OCI-LY3 (cell line): ENCODE measurements around the gene PRRT4.

Source experiments
- H2AFZ ChIP-seq: fragments of 200-600, 300-600 bp; shearing (Covaris generic); 2 replicates; pipeline ENCODE4 v1.6.0; 2014; ENCODE audit warnings: antibody characterized with exemption, low read depth, low read length
- H3K27ac ChIP-seq: fragments of 200-600, 300-600 bp; sonication (generic); 2 replicates; pipeline ENCODE4 v1.5.1; 2014; ENCODE audit warnings: mild to moderate bottlenecking, low read length, moderate library complexity, mixed read lengths
- H3K27me3 ChIP-seq: fragments of 200-600, 300-600 bp; sonication (generic); 2 replicates; pipeline ENCODE4 v1.6.1; 2014; ENCODE audit warnings: low read depth, low read length, mixed read lengths
- H3K36me3 ChIP-seq: fragments of 200-600, 300-600 bp; sonication (generic); replicated peaks from 2 replicates; pipeline ENCODE3; 2014; ENCODE audit warnings: low read depth, low read length, mixed read lengths
- H3K4me1 ChIP-seq: fragments of 300-600, 200-600 bp; sonication (generic); 2 replicates; pipeline ENCODE4 v1.6.1; 2014; ENCODE audit warnings: low read length, mixed read lengths
- H3K4me2 ChIP-seq: fragments of 200-600, 300-600 bp; sonication (generic); 2 replicates; pipeline ENCODE4 v1.6.1; 2014; ENCODE audit warnings: low read length, mixed read lengths
- H3K4me3 ChIP-seq: fragments of 300-600, 200-600 bp; sonication (generic); 2 replicates; pipeline ENCODE4 v1.5.1; 2014; ENCODE audit warnings: antibody characterized with exemption, mild to moderate bottlenecking, low read length, moderate library complexity
- H3K79me2 ChIP-seq: fragments of 300-600, 200-600 bp; shearing (Covaris generic); 2 replicates; pipeline ENCODE4 v1.6.1; 2014; ENCODE audit warnings: mild to moderate bottlenecking, low read length, mixed read lengths
- H3K9ac ChIP-seq: fragments of 300-600, 200-600 bp; shearing (Covaris generic); 2 replicates; pipeline ENCODE4 v1.6.0; 2014; ENCODE audit warnings: mild to moderate bottlenecking, low read length, moderate library complexity
- H3K9me3 ChIP-seq: fragments of 200-600, 300-600 bp; shearing (Covaris generic); 2 replicates; pipeline ENCODE4 v1.6.1; 2014; ENCODE audit warnings: low read length, mixed read lengths; ENCODE audit not compliant: insufficient read depth
- H4K20me1 ChIP-seq: fragments of 200-600, 300-600 bp; sonication (generic); 2 replicates; pipeline ENCODE4 v1.6.1; 2016; ENCODE audit warnings: low read length, mixed read lengths; ENCODE audit not compliant: insufficient read depth
- EZH2phosphoT487 ChIP-seq: fragments of 200-600 bp; shearing (Covaris generic); IDR thresholded peaks from 2 replicates; pipeline ENCODE4 v1.6.1; 2018; ENCODE audit warnings: antibody characterized with exemption, mixed run types, low read depth
- TF ChIP-seq, protein P1 (sequence below): fragments of 200-600, 300-600 bp; sonication (generic); IDR thresholded peaks from 2 replicates; pipeline ENCODE4 v1.5.1; 2014; ENCODE audit warnings: antibody characterized with exemption, low read length, low read depth

The PRRT4 gene

DNA sequence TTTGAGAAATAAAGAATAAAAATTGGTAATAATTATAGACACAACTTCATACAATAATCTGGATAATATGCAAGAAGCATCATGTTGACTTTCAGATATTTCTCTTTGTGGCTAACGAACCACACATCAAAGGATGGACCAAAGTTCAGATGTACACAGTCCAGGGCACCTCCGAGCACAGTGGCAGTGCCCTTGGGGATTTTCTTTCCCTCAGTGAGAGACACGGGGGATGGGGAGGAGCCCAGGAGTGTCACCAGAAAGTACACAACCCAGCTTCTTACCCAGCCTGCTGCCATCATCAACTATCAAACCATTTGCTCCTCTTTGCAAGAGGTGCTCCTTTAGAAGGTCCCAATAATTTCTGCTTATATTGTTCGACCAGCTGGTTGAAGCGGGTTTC, 51.0 kb downstream of the PRRT4 start:
- Histone ChIP-seq H2AFZ (no peak overlapping the region), H3K36me3 (peaks cover 70% of the 10 kb centered on the region), H4K20me1 (no peaks in the 10 kb centered on the region), H3K4me2 (no peak overlapping the region), H3K27me3 (no peaks in the 10 kb centered on the region), H3K4me3 (no peak overlapping the region), H3K27ac (no peak overlapping the region), H3K9ac (no peak overlapping the region), H3K9me3 (no peaks in the 10 kb centered on the region), H3K79me2 (no peaks in the 10 kb centered on the region), H3K4me1 (no peaks in the 10 kb centered on the region)
- no peak for TF ChIP-seq EZH2phosphoT487
- TF ChIP-seq, protein P1, sequence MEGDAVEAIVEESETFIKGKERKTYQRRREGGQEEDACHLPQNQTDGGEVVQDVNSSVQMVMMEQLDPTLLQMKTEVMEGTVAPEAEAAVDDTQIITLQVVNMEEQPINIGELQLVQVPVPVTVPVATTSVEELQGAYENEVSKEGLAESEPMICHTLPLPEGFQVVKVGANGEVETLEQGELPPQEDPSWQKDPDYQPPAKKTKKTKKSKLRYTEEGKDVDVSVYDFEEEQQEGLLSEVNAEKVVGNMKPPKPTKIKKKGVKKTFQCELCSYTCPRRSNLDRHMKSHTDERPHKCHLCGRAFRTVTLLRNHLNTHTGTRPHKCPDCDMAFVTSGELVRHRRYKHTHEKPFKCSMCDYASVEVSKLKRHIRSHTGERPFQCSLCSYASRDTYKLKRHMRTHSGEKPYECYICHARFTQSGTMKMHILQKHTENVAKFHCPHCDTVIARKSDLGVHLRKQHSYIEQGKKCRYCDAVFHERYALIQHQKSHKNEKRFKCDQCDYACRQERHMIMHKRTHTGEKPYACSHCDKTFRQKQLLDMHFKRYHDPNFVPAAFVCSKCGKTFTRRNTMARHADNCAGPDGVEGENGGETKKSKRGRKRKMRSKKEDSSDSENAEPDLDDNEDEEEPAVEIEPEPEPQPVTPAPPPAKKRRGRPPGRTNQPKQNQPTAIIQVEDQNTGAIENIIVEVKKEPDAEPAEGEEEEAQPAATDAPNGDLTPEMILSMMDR, result no peak

DNA sequence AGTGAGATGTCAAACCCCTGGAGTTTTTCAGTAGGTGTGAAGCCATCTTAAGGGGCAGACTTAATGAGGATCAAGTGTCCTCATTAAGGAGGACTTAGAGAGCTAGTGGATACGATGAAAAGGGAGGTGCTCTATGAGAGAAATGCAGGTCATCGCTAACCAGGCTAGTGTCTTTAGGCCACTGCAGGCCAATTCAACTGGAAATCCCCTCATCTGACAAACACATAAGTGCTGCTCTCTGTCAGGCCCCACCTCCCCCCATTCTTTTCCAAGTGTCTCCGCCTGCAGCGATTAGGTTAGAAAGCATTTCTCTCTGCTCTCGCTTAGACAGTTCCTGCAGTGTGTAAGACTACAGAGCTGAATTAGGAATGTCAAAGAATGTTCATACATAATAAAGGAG, 51.5 kb downstream of the PRRT4 start:
- H3K9ac ChIP-seq, result no peak overlapping the region
- H2AFZ ChIP-seq, result no peak overlapping the region
- H4K20me1 ChIP-seq, result no peaks in the 10 kb centered on the region
- no peaks in the 10 kb centered on the region for H3K79me2 ChIP-seq
- H3K27ac ChIP-seq, result no peak overlapping the region
- no peaks in the 10 kb centered on the region for H3K27me3 ChIP-seq
- no peak overlapping the region for H3K4me2 ChIP-seq
- H3K36me3 ChIP-seq, result peaks cover 69% of the 10 kb centered on the region
- H3K4me3 ChIP-seq, result no peak overlapping the region
- TF ChIP-seq, protein P1, result no peak
- TF ChIP-seq EZH2phosphoT487, result no peak
- H3K9me3 ChIP-seq, result no peaks in the 10 kb centered on the region
- H3K4me1 ChIP-seq, result no peaks in the 10 kb centered on the region

DNA sequence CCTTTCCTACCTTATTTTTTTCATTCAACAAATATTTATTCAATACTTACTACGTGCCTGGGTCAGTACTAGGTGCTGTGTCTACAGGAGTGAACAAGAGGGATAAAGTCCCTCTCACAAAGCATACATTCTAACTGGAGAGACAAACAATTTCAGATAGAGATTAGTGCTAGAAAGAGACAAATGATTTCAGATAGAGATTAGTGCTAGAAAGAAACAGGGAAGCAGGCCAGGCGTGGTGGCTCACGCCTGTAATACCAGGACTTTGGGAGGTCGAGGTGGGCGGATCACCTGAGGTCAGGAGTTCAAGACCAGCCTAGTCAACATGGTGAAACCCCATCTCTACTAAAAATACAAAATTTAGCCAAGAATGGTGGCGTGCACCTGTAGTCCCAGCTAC, 52.4 kb downstream of the PRRT4 start:
- Histone ChIP-seq H3K79me2 (no peaks in the 10 kb centered on the region), H3K9ac (no peak overlapping the region), H3K4me1 (no peaks in the 10 kb centered on the region), H2AFZ (no peak overlapping the region), H3K27ac (no peak overlapping the region), H3K36me3 (peaks cover 67% of the 10 kb centered on the region), H3K4me3 (no peak overlapping the region), H3K9me3 (no peaks in the 10 kb centered on the region), H3K4me2 (no peak overlapping the region), H4K20me1 (no peaks in the 10 kb centered on the region), H3K27me3 (no peaks in the 10 kb centered on the region)
- TF ChIP-seq, protein P1, result no peak
- no peak for TF ChIP-seq EZH2phosphoT487

DNA sequence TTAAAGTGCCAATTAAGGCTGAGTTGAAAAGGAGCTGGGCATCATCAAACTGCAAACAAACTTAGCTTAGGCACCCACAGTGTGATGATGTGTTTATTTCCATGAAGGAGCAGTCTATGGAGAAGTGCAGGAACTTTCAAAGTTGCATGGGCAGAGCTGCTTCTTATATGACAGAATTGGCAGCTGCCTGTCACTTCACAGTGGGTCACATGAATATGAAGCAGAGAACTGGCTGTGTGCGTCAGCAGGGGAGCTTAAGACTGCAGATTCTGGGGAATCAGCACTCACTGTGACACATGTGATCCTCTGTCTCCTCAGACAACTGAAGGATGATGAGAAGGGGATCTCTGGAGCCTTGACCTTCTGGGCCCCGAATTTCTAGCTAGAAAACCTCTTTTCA, 54.4 kb downstream of the PRRT4 start:
- TF ChIP-seq, protein P1, result no peak
- TF ChIP-seq EZH2phosphoT487, result no peak
- Histone ChIP-seq H3K4me3 (no peak overlapping the region), H3K27me3 (no peaks in the 10 kb centered on the region), H4K20me1 (no peaks in the 10 kb centered on the region), H3K79me2 (no peaks in the 10 kb centered on the region), H3K36me3 (peaks cover 64% of the 10 kb centered on the region), H3K9me3 (no peaks in the 10 kb centered on the region), H3K9ac (no peak overlapping the region), H2AFZ (no peak overlapping the region), H3K4me1 (no peaks in the 10 kb centered on the region), H3K27ac (no peak overlapping the region), H3K4me2 (no peak overlapping the region)
